ENCODE measurements around the gene FBRSL1. TPM values are rescaled to one million over a fixed set of nuclear protein-coding genes. Genes with fewer than 3 reads are reported as not detected.

The FBRSL1 gene
- total RNA-seq, 4 donors from 2014 or later = 5.9 to 16.0 (median 9.4) TPM

DNA sequence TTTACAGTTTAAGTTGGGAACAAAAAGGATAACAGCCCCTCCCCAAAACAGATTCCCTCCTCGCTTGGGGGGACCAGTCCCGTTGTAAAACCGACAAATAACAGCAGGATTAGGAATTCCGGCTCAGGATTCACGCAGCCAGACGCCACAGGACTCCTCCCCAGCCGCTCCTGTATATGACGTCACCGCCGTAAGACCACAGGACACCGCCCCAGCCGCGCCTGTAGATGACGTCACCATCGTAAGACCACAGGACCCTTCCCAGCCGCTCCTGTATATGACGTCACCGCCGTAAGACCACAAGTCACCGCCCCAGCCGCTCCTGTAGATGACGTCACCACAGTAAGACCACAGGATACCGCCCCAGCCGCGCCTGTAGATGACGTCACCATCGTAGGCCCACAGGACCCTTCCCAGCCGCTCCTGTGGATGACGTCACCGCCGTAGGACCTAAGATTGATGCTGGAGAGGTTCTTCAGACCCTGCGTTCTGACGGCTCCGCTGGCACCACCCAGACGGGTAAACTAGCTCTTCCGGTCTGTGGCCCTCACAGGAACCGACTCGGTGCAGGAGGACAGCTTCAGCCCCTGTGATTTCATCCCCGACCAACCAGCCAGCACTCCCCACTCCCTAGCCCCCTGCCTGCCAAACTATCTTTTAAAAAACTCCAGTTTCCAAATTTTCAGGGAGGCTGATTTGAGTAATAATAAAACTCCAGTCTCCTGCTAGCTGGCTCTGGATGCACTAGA is 43.9 kb upstream of the FBRSL1 start:
- TF ChIP-seq, protein P1, sequence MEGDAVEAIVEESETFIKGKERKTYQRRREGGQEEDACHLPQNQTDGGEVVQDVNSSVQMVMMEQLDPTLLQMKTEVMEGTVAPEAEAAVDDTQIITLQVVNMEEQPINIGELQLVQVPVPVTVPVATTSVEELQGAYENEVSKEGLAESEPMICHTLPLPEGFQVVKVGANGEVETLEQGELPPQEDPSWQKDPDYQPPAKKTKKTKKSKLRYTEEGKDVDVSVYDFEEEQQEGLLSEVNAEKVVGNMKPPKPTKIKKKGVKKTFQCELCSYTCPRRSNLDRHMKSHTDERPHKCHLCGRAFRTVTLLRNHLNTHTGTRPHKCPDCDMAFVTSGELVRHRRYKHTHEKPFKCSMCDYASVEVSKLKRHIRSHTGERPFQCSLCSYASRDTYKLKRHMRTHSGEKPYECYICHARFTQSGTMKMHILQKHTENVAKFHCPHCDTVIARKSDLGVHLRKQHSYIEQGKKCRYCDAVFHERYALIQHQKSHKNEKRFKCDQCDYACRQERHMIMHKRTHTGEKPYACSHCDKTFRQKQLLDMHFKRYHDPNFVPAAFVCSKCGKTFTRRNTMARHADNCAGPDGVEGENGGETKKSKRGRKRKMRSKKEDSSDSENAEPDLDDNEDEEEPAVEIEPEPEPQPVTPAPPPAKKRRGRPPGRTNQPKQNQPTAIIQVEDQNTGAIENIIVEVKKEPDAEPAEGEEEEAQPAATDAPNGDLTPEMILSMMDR (IDR thresholded peaks at IDR 0.05) = no peak
- DNase-seq (ENCODE audit: low spot score) = peak; percentile 59
- ATAC-seq (ENCODE audit: low FRiP score) = peak; percentile 77

DNA sequence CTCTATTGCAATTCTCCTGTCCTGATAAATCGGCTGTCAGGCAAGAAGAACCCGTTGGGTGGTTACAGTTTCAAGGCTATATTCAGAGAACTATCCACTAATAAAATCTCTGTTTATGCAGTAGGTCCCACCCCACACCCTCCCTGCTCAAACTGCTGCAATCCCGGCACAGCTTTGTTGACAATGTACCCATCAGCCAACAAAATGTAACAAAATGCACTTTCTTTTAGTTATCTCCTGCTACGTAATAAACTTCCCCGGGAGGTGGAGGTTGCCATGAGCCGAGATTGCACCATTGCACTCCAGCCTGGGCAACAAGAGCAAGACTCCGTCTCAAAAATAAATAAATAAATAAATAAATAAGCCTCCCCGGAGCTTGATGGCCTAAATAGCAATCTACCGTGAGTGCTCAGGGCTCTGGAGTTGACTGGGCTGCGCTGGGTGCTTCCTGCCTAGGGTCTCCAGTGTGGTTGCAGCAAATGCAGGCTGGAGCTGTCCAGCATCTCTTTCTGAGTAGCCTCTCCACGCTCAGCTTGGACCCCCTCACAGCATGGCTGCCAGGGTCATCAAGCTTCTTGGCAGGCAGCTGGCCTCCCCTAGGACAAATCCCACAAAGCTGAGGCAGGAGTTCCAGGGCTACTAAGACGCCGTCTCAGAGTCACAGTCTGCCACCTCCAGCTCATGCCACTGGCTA is 43.2 kb upstream of the FBRSL1 start:
- ATAC-seq (ENCODE audit: low FRiP score) (no peak), DNase-seq (ENCODE audit: low spot score) (no peak)
- TF ChIP-seq, protein P1 (IDR thresholded peaks at IDR 0.05) = no peak

DNA sequence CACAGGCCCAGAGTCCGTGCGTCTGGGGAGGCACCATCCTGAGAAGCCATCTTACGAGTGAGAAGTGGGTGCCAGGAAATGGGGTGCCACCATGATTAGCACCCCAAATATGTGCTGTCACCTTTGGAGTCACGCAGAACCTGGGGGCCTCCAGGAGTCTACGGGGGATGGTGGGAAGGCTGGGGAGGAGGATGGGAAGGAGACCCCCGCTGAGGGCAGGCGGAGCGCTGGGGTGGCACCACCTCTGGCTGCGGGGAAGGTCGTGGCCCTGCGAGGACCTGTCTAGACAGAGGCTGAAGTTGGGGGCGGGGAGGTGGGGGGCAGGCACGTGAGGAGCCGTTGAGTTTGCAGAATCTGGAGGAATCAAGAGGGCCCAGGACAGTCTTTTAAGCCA is 42.6 kb upstream of the FBRSL1 start:
- DNase-seq (ENCODE audit: low spot score) (no peak), ATAC-seq (ENCODE audit: low FRiP score) (no peak)
- TF ChIP-seq, protein P1 (IDR thresholded peaks at IDR 0.05) = no peak

DNA sequence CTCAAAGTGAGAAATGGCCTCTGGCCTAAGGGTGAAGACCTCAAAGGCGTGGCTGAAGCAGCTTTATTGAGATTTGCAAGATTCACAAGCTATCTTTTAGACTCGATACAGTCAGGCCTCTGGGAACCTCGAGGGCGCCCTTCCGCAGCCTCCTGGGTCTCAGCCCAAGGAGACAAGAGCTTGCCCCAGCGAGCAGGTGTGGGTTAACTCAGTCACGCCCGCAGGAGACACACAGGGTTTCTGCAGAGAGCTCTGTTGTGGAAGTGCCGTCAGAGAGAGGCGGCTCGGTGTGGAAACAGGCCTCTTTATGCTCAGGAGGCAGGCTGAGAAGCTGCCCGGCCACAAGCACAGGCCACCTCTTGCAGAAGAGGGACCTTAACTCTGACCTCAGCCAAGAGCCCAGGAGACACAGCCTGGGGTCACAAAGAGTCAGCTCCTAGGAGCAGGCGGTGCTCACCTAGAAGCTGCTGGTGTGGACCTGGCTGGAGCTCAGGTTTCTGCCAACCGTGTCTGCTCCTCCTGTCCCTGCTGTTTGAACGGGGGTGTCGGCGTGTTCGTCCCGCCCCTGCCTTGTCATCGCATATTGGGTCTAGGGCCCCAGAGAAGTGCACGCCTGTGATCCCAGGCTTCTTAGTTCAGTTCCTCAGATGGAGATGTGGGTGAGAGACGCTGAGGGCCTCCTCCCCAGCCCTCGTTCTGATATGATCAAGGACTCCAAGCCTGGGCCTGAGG is 42.1 kb upstream of the FBRSL1 start:
- DNase-seq (ENCODE audit: low spot score) (no peak), ATAC-seq (ENCODE audit: low FRiP score) (no peak)
- TF ChIP-seq, protein P1 (IDR thresholded peaks at IDR 0.05) = no peak

DNA sequence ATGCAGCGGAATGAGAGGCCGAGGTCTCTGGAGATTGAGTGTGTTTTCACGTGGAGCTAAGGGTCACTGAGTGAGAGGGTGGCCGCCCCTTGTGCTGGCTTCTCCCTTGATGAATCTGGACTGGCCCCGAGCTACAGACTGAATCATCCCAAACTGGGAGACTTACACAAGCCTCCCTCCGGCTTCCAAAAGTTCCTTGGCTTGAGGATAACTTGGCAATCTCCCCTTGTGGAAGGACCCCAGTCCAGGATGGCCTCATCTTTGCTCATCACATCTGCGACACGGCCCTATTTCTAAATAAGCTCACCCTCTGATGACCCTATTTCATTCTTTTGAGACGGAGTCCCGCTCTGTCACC is 41.5 kb upstream of the FBRSL1 start:
- TF ChIP-seq, protein P1 (IDR thresholded peaks at IDR 0.05) = no peak
- ATAC-seq (ENCODE audit: low FRiP score) (no peak), DNase-seq (ENCODE audit: low spot score) (no peak)

DNA sequence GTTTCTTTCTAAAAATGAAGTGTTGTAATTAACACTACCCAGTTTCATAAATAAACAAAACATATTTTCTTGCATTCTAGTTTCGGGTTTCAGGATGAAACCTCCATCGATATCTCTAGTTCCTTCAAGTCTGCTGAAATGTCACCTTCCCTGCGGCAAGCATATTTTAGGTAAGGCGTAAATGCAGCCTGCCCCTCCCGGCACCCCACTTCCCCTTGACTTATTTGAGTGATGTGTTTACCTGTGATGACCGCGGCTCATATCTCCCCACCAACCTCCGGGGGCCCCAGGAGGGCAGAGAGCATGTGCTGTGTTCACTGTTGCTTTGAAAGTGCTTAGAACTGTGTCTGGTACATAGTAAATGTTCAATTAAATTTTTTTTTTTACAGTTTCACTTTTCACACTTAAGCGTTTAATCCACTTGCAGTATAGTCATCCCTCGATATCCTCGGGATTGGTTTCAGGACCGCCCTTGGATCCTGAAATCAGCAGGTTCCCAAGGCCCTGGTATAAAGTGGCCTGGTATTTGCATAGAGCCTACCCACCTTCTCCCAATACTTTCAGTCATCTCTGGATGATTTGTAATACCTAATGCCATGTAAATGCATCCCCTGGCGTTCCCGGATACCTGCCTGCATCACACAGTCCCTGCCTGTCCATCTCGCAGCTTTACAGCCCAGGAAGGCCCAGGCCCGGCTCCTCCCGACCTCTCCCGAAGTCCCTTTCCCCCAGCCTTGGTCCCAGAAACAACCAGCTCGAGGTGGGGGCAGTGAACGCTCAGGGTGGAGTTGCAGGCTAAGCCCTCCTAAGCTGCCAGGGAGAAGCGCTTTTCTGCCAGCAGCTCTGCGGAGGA is 40.2 kb upstream of the FBRSL1 start:
- TF ChIP-seq, protein P1 (IDR thresholded peaks at IDR 0.05) = no peak

More for the DNA sequence above, 40.2 kb upstream of the FBRSL1 start:
- DNase-seq (ENCODE audit: low spot score) = no peak
- ATAC-seq (ENCODE audit: low FRiP score) = no peak
